HG02884 (cell line): ENCODE data around the gene SCD5.
A peak's percentile ranks its signal among the peaks of the same experiment; 100 is the strongest.
"Not testable (repeated sequence)": the region's sequence is repeated elsewhere in the genome, so short reads cannot be mapped to it uniquely, and the experiment has no call there.

Experiments
- ATAC-seq: cut with Tn5 transposase; IDR thresholded peaks from one replicate; pipeline ENCODE4 v1.9.1; 2021; ENCODE audit warnings: mild to moderate bottlenecking, moderate library complexity; ENCODE audit not compliant: unreplicated experiment

Gene SCD5

DNA sequence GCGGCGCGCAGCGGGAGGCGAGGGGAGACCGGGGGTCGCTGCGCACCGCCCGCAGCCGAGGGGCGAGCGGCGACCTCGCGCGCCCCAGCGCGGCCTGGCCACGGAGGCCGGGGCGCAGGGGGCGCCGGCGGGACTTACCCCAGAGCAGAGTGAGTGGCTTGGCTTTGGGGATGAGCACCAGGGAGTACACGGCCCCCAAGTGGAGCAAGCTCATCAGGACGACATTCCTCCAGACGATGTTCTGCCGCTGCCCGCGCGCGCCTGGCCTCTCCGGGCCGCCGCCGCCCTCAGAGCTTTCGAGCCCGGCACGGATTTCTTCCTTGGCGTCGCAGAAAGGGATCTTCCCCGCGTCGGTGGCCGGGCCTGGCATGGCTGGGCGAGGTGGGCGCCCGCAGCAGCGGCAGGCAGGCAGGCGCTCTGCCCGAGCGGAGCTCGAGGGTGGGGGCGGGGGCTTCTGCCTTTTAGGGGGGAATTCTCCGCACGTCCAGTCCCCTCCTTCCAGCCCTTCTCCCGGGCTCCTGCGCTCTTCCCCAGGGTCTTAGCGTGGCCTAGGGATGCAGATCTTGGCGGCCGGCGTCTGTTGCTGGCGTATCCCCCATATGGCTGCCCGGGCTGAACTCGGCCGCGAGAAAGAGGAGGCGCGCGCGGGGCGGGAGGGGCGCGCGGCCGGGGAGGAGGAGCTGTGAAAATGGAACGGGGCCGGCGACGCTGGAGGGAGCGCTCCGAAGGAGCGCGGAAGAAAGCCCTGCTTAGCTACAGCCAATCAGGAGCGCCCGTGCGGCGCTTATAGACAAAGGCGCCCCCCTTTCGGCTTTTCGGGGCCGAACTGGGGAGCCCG, at the start of gene SCD5:
SCD5 (minus strand) TSS at position 629 of the 838 bp plus-strand sequence; CDS start at position 370, 259 bp downstream.
- peak; percentile 85 for ATAC-seq

DNA sequence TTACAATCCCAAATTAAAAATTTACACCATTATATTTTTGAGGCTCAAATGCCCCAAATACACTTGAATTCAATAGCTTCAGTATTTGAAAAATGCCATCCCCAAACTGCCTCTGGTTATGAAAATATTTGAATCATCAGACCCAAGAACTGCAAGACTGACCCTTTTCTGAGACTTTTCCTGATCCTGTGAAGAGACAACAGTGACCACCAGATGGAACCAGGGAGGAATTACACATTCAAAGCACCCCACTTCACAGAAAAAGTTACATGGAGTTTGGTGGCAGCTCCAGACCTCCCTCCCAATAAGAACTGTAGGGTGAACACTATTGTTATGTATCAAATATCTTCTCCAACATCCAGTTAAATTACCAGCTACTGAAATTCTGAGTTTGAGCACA, 44.0 kb upstream of the SCD5 start:
- ATAC-seq = no peak

DNA sequence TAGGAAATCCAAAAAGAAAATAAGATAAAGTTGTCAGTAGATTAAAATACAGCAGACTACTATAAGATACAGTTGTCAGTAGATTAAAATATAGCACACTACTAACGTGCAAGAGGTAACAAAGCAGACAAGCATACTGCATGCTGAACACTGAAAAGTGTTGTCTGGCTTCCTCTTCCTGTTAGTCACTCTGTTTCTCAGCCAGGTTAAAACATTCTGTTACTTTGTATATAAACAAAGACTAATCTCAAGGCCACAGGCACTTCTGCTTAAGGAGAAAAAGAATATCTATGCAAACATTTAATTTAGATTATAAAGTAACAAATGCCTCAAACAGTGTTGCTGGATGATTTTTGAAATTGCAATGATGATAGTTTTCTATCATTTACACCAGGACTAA, 41.0 kb upstream of the SCD5 start:
- ATAC-seq = no peak

DNA sequence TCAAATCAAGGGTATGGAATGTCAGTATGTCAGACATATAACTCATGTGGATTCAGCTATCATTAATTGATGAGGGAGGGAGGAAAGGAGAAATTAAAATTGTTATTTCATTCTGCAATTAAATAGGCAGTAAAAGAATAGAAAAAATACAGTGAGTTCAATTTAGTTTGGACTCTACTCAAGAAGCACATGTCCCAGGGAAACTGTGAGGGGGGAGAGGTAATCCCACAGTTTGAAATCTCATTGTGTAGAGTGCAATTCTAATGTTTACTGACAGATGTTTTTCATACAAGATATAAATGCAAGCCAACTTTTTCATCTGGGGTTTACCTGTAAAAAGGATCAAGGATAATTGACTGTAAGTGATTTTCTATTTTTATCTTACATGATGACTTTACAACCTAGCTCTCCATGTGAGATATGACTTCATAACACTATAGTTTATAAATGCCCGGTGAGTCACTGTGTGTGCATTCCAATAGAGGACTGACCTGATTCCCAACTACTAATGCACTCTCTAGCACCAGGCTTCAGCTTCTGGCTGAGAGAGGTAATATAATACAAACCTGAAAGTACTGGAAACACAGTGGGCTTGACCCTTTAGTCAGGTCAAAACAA, 35.2 kb upstream of the SCD5 start:
- ATAC-seq = no peak

DNA sequence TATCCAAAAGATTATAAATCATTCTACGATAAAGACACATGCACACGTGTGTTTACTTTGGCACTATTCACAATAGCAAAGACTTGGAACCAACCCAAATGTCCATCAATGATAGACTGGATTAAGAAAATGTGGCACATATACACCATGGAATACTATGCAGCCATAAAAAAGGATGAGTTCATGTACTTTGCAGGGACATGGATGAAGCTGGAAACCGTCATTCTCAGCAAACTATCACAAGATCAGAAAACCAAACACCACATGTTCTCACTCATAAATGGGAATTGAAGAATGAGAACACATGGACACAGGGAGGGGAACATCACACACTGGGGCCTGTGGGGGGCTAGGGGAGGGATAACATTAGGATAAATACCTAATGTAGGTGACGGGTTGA, 34.5 kb upstream of the SCD5 start:
- ATAC-seq = not testable (repeated sequence)

DNA sequence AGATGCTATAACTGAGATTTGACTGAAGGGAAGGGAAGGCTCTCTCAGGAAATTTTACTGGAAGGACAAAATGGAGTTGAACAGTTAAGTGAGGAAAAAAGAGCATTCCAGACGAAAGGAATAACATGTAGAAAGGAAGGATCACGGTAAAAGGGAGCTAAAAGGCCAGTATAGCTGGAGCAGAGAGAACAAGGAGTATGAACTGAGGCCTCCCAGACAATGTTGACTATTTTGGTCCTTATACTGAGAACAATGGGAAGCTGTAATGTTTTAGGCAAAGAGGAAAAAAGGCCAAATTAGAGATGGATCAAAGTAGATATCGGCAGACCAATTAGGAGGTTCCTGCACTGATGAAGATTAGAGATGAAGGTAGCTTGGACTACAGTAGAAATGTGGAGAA, 26.8 kb upstream of the SCD5 start:
- no peak for ATAC-seq

DNA sequence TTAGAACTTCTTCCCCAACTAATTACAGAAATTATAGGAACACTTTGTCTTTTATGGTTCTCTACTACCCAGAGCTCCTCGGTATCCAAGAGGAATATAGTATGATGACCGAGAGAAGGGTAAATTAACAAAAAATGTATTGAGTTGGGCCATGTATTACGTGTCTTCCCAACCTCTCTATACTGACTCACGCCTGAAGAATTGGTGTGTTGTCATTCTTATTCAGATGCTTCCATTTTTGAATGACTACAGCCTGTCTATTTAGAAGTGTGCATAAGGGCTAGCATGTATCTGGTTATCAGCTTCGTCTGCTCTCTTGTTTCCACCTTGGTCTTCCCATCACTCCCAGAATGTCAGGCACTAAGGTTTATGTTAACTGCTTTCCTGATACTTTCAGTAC, 24.5 kb upstream of the SCD5 start:
- no peak for ATAC-seq

DNA sequence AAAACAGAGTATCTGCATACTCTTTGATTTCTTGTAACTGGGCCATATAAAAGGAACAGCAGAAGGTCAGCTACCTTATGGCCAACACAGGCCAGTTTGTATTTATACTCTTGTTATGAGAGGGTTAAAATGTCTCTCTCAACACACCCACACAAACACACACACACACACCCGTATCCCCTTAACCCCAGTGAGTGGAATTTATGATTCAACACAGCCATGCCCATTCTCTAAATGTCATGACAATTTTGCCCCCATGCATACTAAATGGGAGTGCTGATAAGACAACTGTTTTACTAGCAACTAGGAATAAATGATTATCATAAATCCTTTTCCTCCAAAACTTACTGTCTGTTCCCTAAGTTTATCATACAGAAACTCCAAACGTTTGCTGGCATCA, 22.1 kb upstream of the SCD5 start:
- ATAC-seq = no peak

DNA sequence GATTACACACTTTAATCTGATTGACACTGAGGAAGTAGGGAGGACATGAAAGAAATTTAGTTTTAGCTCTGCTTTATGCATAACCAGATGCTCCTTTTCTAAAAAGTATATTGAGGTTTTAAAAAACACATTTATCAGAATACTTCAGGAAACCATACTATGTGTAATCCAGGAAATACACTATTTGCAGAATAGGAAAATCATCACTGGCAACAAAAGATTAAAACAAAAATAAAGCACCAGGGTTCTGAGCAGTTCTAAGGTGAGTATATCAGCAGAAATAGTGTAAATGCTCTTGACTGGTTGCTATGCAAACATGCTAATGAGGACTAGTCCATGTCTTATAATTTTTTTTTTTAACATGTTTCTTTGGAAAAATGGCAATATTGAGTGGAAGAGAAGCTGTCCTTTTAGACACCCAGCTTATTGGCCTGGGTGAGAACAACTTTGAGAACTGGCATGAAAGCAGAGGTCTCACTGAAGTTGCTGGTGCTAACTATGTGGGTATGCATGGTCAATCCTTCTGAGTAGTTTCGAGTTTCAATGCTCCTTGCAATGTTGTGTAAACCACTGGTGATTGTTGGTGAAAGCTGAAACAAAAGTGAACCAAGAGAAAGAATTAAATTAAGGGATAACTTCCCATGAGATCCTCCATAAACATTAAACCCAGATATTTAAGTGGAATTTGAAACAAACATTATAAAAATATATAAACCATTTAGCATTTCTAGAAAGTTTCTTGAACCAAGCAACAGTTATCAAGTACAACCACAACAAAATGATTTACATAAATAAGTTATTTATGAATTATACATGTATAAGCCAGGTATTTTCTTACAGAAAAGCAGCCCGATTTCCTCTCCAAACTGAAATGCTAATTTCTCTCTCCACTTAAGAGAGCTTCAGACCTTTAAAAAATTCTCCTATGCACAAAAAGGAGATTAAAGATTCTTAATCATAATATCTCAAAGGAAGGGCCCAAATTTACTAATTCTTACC, 20.4 kb upstream of the SCD5 start:
- no peak for ATAC-seq

DNA sequence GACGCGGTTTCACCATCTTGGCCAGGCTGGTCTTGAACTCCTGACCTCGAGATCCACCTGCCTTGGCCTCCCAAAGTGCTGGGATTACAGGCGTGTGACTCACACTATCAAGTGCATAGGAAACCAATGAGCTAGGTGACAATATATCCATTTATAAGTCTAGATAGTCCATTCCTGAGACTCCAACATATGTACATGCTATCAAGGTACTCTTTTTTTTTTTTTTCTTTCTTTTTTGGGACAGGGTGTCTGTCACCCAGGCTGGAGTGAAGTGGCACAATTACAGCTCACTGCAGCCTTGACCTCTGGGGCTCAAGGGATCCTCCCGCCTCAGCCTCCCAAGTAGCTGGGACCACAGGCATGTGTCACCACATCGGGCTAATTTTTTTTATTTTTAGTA, 18.3 kb upstream of the SCD5 start:
- not testable (repeated sequence) for ATAC-seq

DNA sequence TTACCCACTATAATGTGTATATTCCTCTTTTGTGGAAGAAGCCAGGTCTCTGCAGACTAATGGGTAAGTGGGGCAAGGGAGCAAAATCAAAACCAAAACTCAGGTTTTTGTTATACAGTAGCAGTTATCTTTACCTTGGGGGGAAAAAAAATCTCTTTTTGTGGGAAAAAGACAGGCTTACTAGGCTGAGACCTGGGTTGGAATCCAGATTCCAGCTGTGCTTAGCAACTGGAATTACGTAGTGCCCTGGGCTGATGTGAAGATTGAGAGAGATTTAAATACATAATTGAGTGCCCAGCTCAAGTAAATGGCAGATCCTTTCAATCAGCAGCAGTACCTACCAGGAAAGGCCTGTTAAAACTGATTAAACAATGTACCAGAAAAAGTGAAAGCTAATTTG, 15.4 kb upstream of the SCD5 start:
- ATAC-seq = no peak

DNA sequence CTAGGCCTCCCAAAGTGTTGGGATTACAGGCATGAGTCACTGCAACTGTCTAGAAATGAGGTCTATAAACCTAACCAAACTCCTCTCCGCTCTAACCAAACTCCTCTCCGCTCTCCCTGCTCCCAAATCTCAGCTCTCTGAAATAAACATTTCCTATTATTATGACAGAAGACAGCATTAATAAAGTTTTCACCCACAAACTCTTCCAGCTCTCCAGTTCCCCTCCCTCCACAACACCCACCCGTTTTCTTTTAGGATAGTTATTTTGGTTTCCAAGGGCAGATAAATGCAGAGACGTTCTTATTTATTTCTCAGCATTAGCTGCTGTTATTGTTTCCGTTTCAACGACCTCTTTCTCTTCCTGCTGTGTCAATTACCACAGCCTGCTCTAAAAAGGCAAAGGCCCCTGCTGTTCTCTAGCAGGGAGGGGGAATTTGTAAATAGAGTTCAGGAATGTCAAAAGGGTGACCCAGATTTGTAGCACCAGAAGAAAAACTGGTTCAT, 13.3 kb upstream of the SCD5 start:
- no peak for ATAC-seq

DNA sequence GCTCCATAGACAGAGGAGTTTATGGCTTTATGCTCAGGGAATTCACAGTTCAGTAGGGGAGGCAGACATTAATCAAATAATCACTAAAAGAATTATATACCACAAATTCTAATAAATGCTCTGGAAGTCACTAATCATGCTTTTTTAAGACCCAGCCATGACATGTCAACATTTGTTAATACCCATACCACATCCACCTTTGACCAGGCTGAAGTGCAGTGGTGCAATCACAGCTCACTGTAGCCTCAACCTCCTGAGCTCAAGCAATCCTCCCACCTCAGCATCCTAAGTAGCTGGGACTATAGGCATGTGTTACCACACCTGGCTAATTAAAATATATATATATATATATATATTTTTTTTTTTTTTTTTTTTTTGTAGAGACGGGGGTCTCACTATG, 12.8 kb upstream of the SCD5 start:
- no peak for ATAC-seq

DNA sequence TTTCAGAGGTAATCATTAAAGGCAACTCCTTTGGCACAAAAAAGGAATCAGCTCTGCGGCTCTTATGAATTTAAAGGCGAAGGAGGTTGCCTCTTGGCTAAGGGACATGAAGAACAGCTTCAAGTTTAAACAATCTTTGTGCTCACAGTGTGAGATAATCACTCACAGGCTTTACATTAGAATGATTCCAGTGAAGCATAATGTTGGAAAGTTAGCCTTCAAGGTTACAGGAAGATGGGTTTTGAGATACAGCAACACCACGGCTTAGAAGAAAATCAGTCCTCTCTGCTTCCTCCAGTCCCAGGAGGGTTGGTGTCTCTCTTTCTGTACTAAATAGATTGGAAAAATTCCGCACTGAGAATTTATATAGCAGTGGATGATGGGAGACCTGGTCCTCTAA, 11.6 kb upstream of the SCD5 start:
- ATAC-seq = no peak

DNA sequence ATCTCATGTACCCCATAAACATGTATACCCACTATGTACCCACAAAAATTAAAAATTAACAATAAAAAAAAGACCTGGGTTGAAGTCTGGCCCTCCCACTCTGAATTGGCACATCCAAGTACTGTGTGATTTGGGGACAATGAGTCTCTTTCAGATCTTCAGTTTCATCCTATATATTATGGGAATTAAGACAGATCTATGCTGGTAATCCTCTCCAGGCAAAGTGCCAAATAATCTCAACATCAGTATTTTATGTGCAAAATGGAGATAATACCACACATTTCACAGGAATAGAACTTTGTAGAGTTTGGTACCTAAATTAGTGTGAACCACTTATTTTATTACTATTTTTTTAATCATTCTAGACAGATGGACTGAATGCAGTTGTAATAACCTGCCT, 11.0 kb upstream of the SCD5 start:
- ATAC-seq = no peak

DNA sequence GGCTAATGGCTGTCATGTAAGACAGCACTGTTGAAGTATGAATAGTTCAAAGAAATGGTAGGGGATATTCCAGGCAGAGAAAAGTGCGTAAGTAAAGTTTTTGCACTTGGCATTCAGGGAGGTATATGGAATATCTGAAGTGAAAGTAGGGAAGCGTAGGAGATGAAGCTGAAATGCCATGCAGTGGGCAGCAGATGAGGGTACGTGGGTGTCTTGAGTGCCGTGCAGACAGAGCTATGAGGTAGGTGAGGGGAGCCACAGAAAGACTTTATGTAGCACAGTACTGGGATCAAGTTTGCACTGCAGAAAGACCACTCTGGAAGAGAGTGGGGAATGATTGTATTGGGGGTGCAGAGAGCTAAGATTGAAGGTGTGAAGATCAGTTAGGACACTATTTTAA, 5.2 kb upstream of the SCD5 start:
- no peak for ATAC-seq

DNA sequence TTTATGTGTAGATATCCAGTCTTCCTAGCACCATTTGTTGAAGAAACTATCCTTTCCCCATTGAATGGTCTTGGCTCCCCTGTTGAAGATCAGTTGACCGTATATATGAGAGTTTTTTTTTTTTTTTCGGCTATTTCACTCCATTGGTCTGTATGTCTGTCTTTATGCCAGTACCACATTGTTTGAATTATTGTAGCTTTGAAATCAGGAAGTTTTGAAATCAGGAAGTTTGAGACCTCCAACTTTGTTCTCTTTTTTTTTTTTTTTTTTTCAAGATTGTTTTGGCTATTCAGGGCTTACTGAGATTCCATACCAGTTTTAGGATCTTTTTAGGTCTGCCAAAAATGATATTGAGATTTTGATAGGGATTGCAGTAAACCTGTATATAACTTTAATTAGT, 4.3 kb upstream of the SCD5 start:
- no peak for ATAC-seq

DNA sequence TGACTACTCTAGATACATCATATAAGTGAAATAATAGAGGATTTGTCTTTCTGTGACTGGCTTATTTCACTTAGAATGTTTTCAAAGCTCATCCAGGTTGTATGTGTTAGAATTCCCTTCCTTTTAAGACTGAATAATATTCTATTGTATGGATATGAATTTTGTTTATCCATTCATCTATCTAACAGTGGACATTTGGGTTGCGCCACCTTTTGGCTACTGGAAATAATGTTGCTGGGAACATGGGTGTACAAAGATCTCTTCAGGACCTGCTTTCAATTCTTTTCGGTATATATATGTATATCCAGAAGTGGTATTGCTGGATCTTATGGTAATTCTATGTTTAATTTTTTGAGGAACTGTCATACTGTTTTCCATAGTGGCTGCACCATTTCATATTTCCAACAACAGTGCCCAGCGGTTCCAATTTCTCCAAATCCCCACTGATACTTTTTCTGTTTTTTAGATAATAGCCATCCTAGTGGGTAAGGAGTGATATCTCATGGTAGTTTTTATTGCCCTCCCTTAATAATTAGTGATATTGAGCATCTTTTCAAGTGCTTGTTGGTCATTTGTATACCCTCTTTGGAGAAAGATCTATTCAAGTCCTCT, 3.4 kb upstream of the SCD5 start:
- no peak for ATAC-seq

DNA sequence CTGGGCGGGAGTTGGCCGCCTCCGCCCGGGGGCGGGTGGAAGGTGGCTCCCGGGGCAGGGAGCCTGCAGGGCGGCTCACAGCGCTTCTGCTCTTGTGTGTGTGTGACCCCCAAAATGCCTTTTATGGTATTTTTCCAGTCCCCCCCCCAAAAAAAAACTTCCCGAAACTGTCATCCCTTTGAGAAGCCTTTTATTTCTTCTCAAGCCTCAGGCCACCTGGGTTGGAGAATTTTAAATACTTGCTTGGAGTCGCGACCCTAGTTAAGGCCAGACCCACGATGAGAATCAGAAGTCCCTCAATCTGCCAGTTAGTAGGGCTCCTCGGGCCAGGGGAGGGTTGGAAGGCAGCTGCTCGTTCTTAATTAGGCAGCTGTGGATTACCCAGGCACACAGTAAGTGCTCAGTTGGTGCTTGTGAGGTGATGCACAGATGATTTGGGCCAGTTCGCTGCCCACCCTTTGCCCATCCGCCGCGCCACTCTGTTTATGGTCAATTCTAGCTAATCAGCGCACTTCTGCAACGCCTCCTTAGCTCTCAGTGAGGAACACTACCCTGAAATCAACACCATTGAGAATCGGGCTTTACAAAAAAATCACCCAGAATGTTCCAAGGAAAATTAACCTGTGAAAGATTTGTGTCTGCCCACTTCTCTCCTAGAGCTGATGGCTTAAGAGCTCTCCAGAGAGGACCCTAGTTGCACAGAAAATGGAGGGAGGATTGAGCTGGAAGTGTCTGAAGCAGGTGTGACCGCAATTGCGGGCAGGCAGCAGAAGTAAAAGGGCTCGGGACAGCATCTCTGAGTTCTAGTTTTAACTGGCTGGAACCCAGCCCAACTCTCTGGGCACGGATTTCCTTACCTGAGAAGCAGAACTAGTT, 648 bp upstream of the SCD5 start:
- no peak for ATAC-seq
